Psoas muscle (tissue), 8 donors: Measurements from ENCODE around the gene SUSD4. TPM values are rescaled to one million over a fixed set of nuclear protein-coding genes. Genes with fewer than 3 reads are reported as not detected.

Experiments
- ATAC-seq, 4 donors: fragments of 200-7000 bp; cut with Tn5 transposase; one replicate each; pipeline ENCODE4 v1.9.1; 2020; ENCODE audit warnings: moderate library complexity in 3 of 4, mild to moderate bottlenecking in 2 of 4
- DNase-seq, 2 donors: peaks; one replicate each; pipeline ENCODE4 v3.0.0-alpha.2; 2020
- H3K27ac ChIP-seq: fragments of 200-600 bp; one replicate; pipeline ENCODE4 v1.8.0; 2022
- H3K27me3 ChIP-seq, 3 donors: fragments of 200-600 bp in 1 of 3; one replicate each; pipeline versions ENCODE4 v1.6.1 to v1.8.0; 2013 to 2022; ENCODE audit warnings: low read length in 2 of 3, mild to moderate bottlenecking in 2 of 3, moderate library complexity in 1 of 3; ENCODE audit not compliant: insufficient read depth in 3 of 3
- H3K36me3 ChIP-seq, 2 donors: fragments of 200-600 bp in 1 of 2; one replicate each; pipeline versions ENCODE4 v1.6.1 to v1.8.0; 2013 to 2022; ENCODE audit warnings: low read depth in 1 of 2, mild to moderate bottlenecking in 1 of 2, moderate library complexity in 1 of 2; ENCODE audit not compliant: insufficient read depth in 1 of 2
- H3K4me1 ChIP-seq: fragments of 200-600 bp; one replicate; pipeline ENCODE4 v1.8.0; 2022
- H3K4me3 ChIP-seq: fragments of 200-600 bp; one replicate; pipeline ENCODE4 v1.8.0; 2022; ENCODE audit warnings: mild to moderate bottlenecking
- H3K9me3 ChIP-seq: fragments of 200-600 bp; one replicate; pipeline ENCODE4 v1.8.0; 2022
- CTCF ChIP-seq: fragments of 200-600 bp; IDR thresholded peaks from one replicate; pipeline ENCODE4 v1.8.0; 2022; ENCODE audit warnings: antibody characterized with exemption
- WGBS, 3 donors: extraction: QIAGEN DNeasy Blood & Tissue Kit; methylation state at CpG; one replicate each; pipeline versions ENCODE4 v1.1.6 to v1.1.7; 2013; 5-methylcytosine and 5-hydroxymethylcytosine counted together
- intact Hi-C, 2 donors: fragments of 100-400 bp; cut with DNase I; formaldehyde crosslinking; loops; one replicate each; pipeline versions ENCODE4 v1.11.0 to v1.14.2; 2022
- polyA plus RNA-seq, 3 donors: library from polyadenylated mRNA; stranded (reverse); fragments of 200-250 nt; gene quantifications; one replicate each; pipeline ENCODE4 v1.2.3, GENCODE V29; 2013
- total RNA-seq, 4 donors: library from RNA; stranded (reverse); fragmentation: NEBNext Ultra II Directional in 2 of 4; extraction: Animal tissue kit (Norgen Biotek cat#: 25700) in 2 of 4; gene quantifications; one replicate each; pipeline versions ENCODE4 v1.2.1 to v1.2.4, GENCODE V29; 2021 to 2023
- donor health status: healthy with polysubstance abuse.
- donor health status: DM: no; HTN: no; CAD: no; lungs with moderate emphysema.
- donor health status: Bipolar disorder and iron deficiency.
- donor health status: healthy.
- donor health status: DM: yes; HTN: yes; CAD: no.
- donor health status: DM: no; HTN: no; CAD: no.
- donor health status: DM: no; HTN: no; CAD: no.
- donor health status: DM: yes; HTN: yes; CAD: no.

Gene SUSD4
- total and polyA plus RNA-seq, 7 donors: 0.08 to 3.9 (median 0.21) TPM

- TF ChIP-seq CTCF: no peak
- DNase-seq (no peak), ATAC-seq (peak in 1 of 4 donors; percentile 38)
- intact Hi-C loops: loop anchor here (10.0 kb wide), 2 partner anchors 100 to 220 kb away; partner anchors contain the start of gene TLR5 (in 1 of the 2)
- H3K9me3 ChIP-seq: no peaks in the 10 kb centered on the region
- WGBS, 3 donors: 3 to 5% (median 4%) methylated on average over 52 to 55 of the region's 55 CpGs
- H3K27me3 ChIP-seq: peaks cover 0 to 28% (median 0%) of the 10 kb centered on the region in 3 donors
- H3K4me1 ChIP-seq: peaks cover 7% of the 10 kb centered on the region
- no peak overlapping the region for H3K27ac ChIP-seq
- no peaks in the 10 kb centered on the region for H3K36me3 ChIP-seq
- H3K4me3 ChIP-seq: peak overlapping the region; percentile 68
Observed at GRCh38 chr1:223364685-223365382, 858 bp upstream of the SUSD4 start.

GRCh38 chr1:223363057-223363855 is 720 bp downstream of the SUSD4 start:
- H3K27me3 ChIP-seq: peaks cover 0 to 31% (median 0%) of the 10 kb centered on the region in 3 donors
- DNase-seq (peak; percentile 30 to 61), ATAC-seq (peak; percentile 40 to 54 (median 45))
- H3K36me3 ChIP-seq: no peaks in the 10 kb centered on the region
- H3K27ac ChIP-seq: no peak overlapping the region
- no peaks in the 10 kb centered on the region for H3K9me3 ChIP-seq
- 1 to 4% (median 2%) methylated on average over 40 to 44 of the region's 44 CpGs for WGBS, 3 donors
- H3K4me1 ChIP-seq: peaks cover 7% of the 10 kb centered on the region
- intact Hi-C loops: loop anchor here (10.0 kb wide), 2 partner anchors 98 to 218 kb away; partner anchors contain the start of gene TLR5 (in 1 of the 2)
- peak overlapping the region; percentile 68 for H3K4me3 ChIP-seq
- TF ChIP-seq CTCF: no peak

- H3K4me1 ChIP-seq: no peaks in the 10 kb centered on the region
- no peak overlapping the region for H3K4me3 ChIP-seq
- no peaks in the 10 kb centered on the region for H3K36me3 ChIP-seq
- ATAC-seq (no peak), DNase-seq (no peak)
- peaks cover 0 to 17% (median 0%) of the 10 kb centered on the region in 3 donors for H3K27me3 ChIP-seq
- intact Hi-C loops: no loop called here
- no peak for TF ChIP-seq CTCF
- H3K9me3 ChIP-seq: no peaks in the 10 kb centered on the region
- WGBS, 3 donors: 62 to 85% (median 73%) methylated on average over 3 of the region's 3 CpGs
- no peak overlapping the region for H3K27ac ChIP-seq
Observed at GRCh38 chr1:223358826-223359225, 5.2 kb downstream of the SUSD4 start.

GRCh38 chr1:223355699-223356098 is 8.3 kb downstream of the SUSD4 start:
- Histone ChIP-seq H3K4me1 (no peaks in the 10 kb centered on the region), H3K27ac (no peak overlapping the region), H3K27me3 (peaks cover 0 to 22% (median 0%) of the 10 kb centered on the region in 3 donors), H3K4me3 (no peak overlapping the region), H3K9me3 (no peaks in the 10 kb centered on the region), H3K36me3 (no peaks in the 10 kb centered on the region)
- DNase-seq: no peak
- no peak for ATAC-seq
- intact Hi-C loops: no loop called here
- WGBS, 3 donors: 84 to 88% (median 87%) methylated on average over 2 of the region's 2 CpGs
- no peak for TF ChIP-seq CTCF
